HG02763 (cell line): ENCODE results near the gene GEN1.
A peak's percentile ranks its signal among the peaks of the same experiment; 100 is the strongest.

ENCODE experiments used
- ATAC-seq: cut with Tn5 transposase; IDR thresholded peaks from one replicate; pipeline ENCODE4 v1.9.1; 2021; ENCODE audit warnings: mild to moderate bottlenecking, moderate library complexity; ENCODE audit not compliant: unreplicated experiment

The GEN1 gene

GRCh38 chr2:17752246-17752645, 1.7 kb upstream of the GEN1 start:
- no peak for ATAC-seq

GRCh38 chr2:17752892-17753802, 791 bp upstream of the GEN1 start:
- ATAC-seq, result peak; percentile 28

GRCh38 chr2:17754773-17755425, 961 bp downstream of the GEN1 start:
- no peak for ATAC-seq

- no peak for ATAC-seq
Observed at GRCh38 chr2:17756668-17757067, 2.7 kb downstream of the GEN1 start.

- ATAC-seq, result no peak
Observed at GRCh38 chr2:17757321-17757720, 3.4 kb downstream of the GEN1 start.

GRCh38 chr2:17758118-17758517, 4.2 kb downstream of the GEN1 start:
- ATAC-seq, result no peak

- no peak for ATAC-seq
Observed at GRCh38 chr2:17759805-17760204, 5.9 kb downstream of the GEN1 start.

GRCh38 chr2:17762451-17762850, 8.5 kb downstream of the GEN1 start:
- ATAC-seq, result no peak

- ATAC-seq, result no peak
Observed at GRCh38 chr2:17763641-17764333, 9.8 kb downstream of the GEN1 start.

- no peak for ATAC-seq
Observed at GRCh38 chr2:17765398-17765797, 11.5 kb downstream of the GEN1 start.

- no peak for ATAC-seq
Observed at GRCh38 chr2:17768894-17769293, 15.0 kb downstream of the GEN1 start.

GRCh38 chr2:17771956-17772355, 18.0 kb downstream of the GEN1 start:
- no peak for ATAC-seq

GRCh38 chr2:17772532-17772931, 18.6 kb downstream of the GEN1 start:
- ATAC-seq, result no peak

- no peak for ATAC-seq
Observed at GRCh38 chr2:17780546-17780945, 26.6 kb downstream of the GEN1 start.

- ATAC-seq, result no peak
Observed at GRCh38 chr2:17781482-17781881, 27.5 kb downstream of the GEN1 start.

- no peak for ATAC-seq
Observed at GRCh38 chr2:17786727-17787126, 32.8 kb downstream of the GEN1 start.

- no peak for ATAC-seq
Observed at GRCh38 chr2:17788773-17789172, 34.8 kb downstream of the GEN1 start.

GRCh38 chr2:17790536-17790935, 36.6 kb downstream of the GEN1 start:
- no peak for ATAC-seq

- ATAC-seq, result no peak
Observed at GRCh38 chr2:17791121-17791816, 37.3 kb downstream of the GEN1 start.

GRCh38 chr2:17791817-17792130, 37.8 kb downstream of the GEN1 start:
- no peak for ATAC-seq

- ATAC-seq, result no peak
Observed at GRCh38 chr2:17792515-17792914, 38.6 kb downstream of the GEN1 start.
